Stimulated activated CD8-positive, alpha-beta memory T cell treated with anti-CD3 and anti-CD28 coated beads, Interleukin-2, amount 100 ng/mL, for 1 hour (primary cell): ENCODE measurements around the gene COL18A1.

Source experiments
- DNase-seq, 2 donors: peaks; one replicate each; pipeline ENCODE4 v3.0.0-alpha.2; 2020; ENCODE audit warnings: low read depth in 2 of 2

The COL18A1 gene

DNA sequence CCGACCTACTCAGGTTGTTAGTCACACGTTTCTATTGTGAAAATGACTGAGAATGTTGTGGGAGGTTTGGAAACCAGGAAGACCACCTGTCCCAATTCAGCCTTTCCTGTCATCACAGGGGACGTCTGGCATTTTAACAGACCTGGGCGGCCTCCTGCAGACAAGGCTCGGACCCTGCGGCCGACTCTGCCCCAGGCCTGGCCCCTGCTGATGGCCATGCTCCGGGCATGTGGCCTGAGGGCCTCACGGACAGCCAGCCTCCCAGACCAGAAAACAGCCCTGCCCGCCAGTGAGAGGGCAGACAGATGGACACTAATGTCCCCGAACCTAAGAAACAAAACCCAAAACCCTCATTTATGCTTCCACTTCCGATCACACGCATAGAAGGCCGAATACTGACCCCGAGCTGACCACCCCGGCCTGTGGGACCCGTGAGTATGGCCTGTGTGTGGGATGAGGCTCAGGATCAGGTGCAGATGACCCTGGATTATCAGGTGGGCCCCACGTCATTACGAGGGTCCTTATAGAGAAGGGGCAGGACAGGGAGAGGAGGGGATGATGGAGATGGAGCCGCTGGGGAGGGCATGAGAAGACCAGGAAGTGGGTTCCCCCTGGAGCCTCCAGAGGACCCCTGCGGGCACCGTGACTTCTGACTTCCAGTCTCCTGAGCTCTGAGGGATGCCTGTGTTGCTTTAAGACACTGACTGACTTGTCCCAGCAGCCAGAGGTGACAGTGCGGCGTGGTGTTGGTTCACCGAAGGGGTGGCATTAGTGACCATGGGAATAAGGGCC lies 9.6 kb downstream of the COL18A1 start:
- no peak for DNase-seq

DNA sequence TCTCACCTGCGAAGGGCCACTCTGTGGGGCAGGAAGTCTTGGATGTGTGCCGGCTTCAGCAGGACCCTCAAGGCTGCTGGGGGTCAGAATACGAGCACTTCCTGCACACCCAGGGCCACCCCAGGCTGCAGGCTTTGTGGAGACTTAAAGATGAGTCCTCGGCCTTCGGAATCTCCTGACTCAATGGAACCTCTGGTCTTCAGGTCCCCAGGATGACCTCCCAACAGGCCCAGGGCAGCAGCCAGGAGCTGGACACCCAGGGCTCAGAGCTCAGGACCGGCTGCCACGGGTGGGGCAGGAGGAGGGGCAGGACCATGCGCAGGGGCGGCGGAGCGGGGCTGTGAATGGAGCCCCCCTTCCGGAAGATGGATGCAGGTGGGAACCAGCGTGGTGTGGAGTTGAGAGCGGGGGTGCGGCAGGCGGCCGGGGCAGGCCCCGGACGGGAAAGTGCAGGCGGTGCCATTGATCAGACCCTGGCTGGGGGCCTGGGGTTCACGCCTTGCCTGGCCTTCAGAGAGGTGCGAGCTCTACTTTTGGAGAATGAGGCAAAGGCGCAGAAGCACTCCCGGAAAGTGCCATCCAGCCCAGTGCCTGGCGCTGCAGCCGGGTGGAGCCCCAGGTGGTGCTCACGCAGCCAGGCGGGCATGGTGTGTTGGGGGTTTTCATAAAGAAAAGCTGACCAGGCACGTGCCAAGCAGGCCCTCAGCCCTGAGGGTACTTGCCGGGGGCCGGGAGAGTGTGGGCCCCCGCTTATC lies 10.4 kb downstream of the COL18A1 start:
- DNase-seq, result no peak

DNA sequence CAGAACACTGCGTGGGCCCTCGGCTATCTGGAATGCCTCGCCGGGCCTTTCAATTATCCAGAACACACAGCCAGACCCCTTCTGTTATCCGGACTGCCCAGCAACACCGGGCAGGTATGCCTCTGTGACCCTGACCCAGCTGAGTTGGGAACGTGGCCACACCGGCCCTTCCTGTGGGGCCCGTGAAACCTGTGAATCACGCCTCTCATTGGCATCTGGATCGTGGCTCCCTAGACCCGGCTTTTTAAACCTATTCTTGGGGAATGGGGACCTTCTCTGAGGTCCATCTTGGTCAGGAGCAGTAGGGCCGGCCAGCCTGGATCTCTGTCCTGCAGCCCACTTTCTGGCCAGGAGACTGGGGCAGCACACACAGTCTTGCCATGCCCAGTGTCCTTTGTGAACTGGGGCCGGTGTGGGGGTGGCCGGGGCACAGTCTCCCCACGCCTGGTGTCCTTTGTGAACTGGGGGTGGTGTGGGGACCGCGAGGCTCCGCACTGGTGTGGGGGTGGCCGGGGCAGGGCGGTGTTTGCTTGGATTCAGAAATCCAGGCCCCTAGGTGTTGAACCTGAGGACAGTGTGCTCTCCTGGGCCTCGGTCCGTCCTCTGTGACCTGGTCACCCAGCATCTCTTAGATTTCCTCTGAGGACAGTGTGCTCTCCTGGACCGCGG lies 11.1 kb downstream of the COL18A1 start:
- DNase-seq, result no peak

DNA sequence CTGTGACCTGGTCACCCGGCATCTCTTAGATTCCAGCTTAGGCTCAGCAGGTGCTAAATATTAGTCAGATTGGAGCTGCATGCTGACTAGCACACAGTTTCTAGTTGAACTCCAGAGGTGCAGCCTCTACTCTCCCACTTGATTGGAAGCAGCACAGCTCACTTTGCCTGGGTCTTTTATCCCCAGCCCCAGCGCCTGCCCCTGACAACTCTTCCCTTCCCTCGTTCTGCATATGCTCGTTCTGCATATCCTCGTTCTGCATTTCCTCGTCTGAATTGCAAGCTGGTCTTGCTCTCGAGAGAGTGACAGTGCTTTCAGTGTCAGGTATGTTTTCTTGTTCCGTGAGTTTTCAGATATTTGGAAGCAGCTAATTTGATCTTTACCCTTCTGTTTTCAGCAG lies 11.7 kb downstream of the COL18A1 start:
- no peak for DNase-seq

DNA sequence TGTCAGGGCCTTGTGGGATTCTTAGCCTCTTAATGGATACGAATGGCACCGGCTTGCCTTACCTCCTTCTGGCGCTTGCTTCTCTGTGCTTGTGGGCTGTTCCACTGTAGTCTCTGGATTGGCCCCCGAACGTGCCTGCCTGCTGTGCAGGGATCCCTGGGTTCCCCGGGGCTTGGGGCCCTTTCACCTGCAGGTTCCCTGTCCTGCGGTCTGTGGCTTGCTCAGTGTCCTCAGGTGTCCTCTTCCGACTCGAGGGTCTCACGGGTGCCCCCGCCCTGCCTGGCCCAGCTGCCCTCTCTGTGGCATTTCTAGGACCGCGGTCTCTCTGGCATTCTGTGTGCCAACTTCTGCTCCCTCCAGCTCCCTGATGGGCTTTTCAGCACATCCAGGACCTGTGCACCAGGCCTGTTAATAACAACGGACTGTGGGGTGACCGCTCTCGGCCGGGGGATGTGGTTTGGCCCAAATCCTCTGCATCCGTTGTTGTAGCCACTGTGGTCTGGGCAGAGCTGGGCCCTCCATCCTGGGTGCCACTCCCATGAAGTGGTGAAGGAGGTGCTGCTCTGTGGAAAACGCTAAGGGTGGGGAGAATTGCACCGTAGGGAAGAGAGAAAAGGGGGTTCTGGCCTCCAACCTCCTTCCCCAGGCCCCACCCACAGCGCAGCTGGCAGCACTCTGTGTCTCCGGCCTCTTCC lies 12.4 kb downstream of the COL18A1 start:
- DNase-seq, result no peak

DNA sequence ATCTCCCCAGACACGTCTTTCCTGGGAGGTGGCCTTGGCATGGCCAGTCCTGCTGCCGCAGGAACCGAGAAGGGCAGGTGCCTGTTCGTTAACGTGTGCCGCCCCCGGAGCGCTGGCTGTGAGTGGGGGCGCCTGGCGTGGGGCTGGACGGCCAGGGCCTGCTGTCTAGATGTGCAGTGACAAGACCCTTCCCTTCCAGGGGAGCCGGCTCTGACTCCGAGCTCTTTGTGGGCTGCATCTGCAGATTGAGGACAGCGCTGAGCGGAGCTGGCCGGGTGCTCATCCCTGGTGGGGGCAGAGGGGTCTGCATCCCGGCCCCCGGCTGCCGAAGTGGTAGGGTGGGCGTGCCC lies 13.0 kb downstream of the COL18A1 start:
- no peak for DNase-seq

DNA sequence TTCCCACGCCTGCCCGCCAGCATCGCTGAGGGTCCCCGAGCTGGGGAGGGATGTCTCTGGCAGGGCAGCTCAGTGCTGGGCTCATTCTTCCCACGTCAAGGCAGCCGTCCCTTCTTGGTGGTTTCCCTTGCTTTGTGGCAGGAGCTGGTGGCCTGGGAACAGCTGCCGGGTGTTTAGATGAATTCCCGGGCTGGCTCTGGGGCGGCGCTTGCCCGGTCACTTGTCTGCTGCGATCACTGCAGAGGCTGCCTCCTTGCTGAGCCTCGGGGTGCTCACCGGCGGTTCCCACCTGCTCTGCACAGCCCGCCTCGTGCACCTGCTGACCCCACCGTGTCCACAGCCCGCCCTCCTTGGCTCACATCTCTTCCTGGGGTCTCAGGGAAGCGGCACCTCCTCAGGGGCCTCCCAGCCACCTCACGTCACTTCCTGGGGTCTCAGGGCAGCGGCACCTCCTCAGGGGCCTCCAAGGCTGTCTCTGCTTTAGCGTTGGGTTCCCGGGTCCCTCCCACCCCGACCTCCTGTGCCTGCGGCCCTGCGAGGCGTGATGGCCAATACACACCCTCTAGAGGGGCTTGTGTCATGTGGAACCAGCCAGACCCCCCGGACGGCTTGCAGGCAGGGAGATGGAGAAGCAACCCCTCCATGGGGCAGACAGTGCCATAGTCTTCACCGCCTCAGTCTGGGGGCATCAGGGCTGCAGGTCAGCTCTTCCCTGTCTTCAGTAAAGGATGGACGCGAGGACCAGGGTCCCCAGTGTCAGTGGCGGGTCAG lies 13.5 kb downstream of the COL18A1 start:
- DNase-seq, result no peak

DNA sequence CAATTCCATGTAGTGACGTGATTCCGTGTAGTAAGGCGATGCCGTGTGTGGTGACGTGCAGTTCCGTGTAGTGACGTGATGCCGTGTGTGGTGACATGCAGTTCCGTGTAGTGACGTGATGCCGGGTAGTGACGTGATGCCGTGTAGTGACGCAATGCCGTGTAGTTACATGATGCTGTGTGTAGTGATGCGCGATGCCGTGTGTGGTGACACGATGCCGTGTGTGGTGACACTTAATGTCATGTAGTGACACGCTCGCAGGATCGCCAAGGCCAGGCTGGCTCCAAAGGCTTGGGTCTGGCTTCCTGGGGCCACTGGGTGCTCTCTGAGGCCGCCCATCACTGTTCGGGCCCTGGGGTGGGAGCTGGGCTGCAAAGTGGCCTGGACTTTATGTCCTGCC lies 14.2 kb downstream of the COL18A1 start:
- DNase-seq, result no peak

DNA sequence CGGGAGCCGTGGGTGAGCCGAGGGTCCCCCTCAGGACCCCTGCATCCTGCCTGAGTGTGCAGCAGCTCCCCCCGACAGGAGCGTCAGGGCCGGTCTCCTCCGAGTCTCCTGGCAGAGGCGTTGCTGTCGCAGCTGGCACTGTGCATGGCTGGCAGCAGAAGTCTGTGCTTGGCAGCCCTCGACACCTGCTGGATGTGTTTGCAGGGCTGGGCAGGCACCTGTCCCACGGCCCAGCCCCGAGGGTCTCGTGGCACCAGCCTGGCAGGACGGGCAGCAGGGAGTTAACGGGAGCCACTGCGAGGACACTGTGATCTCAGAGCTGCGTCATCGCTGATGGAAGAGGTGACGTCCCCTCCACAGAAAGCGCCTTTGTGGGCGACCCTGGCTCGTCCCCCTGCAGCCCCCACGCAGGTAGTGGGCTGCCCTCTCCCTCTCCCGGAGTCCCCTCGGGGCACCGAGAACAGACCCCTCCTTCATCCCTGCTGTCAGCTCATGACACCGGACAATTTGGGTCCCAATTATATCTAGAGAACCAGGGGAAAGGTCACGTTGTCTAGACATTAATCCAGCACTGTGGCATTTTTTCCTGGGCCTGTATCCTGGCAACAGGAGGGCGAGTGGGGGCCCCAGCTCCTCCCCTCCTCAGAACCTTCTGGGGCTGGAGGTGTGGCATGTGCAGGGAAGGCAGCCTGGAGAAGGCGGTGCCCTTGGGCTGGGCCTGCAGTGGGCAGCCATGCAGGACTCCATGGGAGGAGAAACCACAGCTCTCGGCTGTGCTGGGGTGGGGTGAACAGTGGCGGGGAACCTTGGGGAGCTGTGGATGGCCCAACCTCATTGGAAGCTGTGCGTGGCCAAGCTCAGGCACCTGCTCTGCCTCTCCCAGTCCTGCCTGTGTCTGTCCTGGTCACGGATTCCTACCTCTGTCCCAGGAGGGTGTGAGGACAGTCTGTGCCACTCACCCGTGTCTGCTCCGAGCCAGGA lies 15.4 kb downstream of the COL18A1 start:
- DNase-seq, result no peak

DNA sequence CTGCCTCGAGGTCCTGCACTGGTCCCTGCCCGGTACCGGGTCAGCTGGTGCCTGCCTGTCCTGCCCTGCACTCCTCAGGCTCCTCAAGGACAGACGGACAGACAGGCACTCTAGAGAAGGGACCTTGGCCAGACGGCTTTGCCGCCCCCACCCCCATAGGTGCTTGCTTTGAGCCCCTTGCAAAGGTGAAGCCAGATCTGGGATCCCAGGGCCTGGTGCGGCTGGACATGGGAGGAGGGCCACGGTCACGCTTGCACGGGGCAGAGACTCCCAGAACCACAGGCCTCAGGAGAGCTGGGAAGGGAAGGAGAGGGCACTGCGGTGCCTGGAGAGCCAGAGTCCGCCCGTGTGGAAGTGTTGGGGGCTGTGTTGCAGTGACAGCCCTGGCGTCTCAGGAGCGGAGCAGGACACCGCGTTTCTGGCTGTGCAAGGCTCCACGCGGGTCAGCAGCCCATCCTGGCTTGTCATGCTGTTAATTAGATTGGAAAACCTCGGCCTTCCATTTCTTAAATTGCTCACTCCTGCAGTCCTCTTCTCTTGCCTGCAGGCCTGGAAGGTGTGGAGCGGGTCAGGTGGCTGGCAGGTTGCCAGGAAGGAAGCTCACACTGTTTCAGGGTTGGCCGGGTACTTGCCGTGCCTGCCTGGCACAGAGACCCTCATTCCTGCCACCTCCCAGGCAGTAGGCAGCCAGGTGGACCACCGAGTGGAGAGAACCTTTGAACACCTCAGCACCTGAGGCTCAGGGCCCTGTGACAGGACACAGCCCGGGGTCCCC lies 16.3 kb downstream of the COL18A1 start:
- no peak for DNase-seq

DNA sequence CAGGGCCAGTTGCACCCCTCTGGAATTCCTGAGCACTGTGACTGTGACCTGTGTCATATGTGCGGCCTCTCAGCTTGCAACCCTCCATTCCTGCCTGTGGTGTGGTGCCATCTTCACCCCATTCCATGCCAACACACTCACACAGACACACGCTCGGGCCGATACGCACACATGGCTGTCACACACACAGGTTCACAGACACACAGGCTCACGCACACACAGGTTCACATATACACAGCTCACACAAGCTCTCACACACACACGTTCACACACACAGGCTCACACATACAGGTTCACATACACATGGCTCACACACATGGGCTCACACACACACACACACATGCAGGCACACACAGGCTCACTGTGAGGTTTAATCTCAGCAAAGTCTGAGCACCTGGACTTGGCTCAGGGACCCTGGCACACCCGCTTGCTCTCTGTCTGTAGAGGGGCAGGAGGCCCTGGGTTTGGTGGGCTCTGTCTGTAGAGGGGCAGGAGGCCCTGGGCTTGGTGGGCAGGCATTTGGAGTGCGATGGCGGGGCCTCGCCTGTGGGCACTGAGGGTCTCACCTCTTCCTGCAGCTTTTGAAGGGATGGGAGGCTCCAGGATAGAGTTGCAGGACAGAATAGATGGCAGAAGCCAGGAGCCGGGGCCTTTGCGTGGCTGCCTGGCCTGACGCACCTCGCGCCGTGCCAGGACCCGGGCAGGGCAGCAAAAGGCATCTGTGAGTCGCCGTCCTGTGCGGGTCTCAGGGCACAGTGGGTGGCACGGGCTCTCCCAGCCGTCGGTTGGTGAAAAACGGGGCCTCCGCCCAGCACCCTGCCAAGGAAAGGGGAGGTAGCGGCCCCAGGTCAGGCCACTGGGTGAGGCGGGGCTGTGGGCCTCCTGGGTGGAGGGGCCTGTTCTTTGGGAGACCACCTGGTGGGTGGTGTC lies 17.1 kb downstream of the COL18A1 start:
- DNase-seq, result no peak

DNA sequence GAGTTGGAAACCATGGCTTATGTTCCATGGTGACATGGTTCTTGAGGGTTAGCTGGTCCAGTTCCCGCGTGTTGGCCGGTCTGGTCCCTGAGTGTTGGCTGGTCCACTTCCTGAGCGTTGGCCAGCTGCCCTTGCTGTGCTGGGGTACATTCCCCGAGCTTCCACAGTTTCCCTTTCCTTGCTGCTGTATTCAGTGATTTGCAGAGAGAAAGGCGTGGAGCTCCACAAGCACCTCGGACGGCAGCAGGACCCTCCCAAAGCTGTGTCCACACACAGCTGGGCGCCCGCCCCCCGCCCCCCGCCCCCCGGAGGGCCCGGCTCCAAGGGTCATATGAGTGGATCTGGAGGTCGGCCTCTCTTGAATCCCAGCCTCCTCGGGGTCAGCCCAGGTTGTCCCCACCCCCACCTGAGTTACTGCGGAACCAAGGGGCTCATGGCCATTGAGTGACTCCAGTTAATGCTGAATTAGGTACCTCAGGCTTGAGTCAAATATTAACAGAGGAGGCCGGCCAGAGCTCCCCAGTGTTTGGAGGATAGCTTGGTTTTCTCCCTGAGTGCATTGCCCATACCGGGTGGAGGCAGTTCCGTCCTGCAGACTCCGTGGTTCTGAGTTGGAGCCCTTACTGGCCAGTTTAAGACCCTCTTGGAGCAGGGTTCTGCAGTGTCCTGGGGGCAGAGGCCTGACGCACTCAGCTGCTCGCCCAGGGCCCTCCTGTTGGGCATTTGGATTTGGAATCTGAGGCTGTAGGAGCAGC lies 18.4 kb downstream of the COL18A1 start:
- DNase-seq, result no peak

DNA sequence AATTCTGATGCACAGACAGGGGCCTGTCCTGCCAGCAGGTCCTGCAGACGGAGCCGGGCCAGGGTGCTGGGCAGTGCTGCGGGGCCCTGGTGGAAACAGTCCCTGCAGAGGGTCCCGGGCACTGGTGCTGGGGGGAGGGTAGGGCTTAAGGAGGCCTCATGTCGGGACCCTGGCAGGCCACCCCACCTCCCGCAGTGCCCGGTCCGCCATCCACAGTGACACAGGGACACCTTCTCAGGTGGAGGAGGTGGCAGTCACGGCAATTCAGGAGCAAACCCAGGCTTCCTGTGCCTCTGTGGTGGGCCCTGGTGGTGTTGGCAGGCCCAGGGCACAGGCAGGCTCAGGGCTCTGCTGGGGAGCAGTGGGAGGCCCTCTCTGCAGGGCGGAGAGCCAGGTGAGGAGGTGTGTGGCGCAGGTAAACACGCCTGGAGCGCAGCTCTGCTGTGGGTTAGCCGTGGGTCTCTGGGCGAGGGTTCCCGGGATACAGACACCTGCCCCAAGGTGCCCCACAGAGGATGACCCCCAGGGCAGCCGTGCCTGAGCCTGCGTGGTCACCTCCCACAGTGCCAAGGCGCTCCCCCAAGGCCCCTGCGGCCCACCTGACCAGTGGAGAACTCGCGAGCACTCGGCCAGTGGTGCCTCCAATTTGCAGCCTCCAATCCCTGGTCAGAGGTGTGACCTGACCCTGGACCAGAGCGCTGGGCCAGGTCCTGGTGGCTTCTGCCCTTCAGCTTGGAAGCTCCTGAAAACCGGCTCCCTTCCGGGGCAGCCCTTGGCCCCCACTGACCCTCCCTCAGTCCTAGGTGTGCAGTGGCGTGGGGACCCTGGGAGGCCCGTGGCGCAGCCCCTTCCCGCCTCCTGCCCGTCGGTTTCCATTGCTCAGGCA lies 19.2 kb downstream of the COL18A1 start:
- no peak for DNase-seq

DNA sequence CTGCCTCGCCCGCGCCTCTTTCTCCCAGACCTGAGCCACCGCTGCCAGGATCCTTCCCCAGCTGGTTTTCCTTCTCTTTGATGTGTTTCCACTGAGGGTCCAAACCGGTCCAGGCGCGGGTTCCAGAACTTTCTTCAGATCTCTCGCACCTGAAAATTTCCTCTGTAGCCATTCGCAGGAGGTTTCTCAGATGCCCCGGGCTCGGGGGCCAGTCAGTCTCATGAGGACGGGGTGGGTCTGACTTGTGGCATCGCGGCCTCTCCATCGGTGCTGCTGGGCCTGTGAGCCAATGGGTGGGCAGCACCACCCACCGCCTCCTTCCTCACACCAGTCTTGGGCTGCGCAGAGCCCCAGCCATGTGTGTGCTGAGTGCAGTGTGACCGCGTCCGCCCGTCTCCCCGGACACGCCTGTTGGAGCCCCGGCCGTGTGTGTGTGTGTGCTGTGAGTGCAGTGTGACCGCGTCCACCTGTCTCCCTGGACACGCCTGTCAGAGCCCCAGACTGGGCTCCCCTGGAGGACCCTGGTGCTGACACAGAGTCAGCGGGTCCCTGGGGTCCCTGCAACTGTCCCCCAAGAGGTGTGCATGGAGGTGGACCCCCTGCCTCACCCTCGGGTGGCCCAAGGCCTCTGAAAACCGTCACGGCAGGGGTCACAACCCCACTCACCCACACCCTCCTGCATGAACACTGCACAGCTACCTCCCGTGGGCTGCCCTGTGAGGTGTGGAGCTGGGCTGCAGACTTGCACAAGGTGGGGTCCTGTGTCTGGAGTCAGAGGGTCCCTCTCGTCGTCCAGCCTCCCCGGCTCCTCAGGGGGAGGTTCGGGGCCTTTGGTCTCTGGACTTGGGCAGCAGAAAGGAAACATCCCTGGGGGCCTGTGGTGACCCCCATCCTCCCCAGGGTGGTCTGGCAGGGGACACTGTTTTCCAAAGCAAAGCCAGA lies 20.2 kb downstream of the COL18A1 start:
- no peak for DNase-seq
